HG03520 (cell line): Measurements from ENCODE around the gene GPR34.
"Not testable (repeated sequence)": the region's sequence is repeated elsewhere in the genome, so short reads cannot be mapped to it uniquely, and the experiment has no call there.

Experiments used
- ATAC-seq: cut with Tn5 transposase; IDR thresholded peaks from one replicate; pipeline ENCODE4 v1.9.1; 2021; ENCODE audit warnings: mild to moderate bottlenecking, moderate library complexity; ENCODE audit not compliant: unreplicated experiment

The GPR34 gene, protein sequence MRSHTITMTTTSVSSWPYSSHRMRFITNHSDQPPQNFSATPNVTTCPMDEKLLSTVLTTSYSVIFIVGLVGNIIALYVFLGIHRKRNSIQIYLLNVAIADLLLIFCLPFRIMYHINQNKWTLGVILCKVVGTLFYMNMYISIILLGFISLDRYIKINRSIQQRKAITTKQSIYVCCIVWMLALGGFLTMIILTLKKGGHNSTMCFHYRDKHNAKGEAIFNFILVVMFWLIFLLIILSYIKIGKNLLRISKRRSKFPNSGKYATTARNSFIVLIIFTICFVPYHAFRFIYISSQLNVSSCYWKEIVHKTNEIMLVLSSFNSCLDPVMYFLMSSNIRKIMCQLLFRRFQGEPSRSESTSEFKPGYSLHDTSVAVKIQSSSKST

DNA sequence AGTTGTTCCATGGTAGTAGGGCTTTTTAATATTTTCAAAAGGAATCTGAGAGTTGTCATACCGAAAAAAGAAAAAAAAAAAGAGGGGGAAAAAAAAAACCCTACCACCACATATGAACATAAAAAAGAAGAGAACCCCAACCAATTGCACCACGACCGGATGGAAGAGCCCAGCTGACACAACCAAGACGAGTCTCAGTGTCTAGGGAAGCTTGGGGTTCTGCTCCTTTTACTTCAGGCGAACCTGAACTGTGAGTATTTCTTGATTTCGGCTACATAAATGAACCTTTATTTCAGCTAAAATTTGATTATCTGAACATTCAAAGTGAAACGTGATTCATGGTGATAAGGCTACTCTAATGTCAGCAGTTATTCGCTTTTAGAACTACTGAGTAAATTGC is at the start of gene GPR34:
GPR34 (plus strand) TSS at position 139 of the 400 bp plus-strand sequence. CDS start 6,661 bp downstream, outside the sequence.
- ATAC-seq: no peak

DNA sequence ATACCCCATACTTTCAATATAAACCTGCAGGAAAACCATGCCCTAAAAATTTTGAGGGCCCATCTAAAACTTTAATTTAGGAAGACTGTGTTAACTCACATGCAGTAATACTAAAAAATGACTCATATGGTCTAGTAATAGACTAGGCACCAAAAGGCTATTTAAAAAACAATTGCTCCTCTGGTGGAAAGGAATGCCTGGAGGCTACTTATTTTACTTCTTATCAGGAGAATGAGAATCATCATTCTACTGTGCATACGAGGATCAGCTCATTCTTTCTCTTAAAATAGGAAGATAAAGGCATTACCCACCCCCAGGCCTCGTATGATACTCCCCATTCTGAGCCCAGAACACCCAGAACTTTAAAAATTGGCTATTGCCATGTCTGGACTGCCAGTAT is 42.6 kb upstream of the GPR34 start:
- ATAC-seq: not testable (repeated sequence)

DNA sequence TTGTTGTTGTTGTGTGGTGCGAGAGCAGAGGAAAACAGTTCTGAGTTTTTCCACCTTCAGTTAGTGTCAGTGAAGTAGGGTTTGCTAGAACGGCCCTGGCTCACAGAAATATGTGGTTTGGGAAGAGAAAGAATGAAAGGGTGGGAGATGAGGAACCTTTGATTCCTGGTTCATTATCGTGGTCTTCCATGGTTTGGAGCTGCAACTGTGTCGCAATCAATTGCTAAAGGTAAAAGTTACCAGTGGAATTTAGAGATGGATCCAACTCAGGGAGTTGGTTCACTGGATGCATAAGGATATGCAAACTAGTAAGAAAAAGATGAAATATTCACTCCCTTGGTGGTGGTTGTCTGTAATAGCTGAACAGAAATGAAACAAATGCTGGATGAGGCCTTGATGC is 35.6 kb upstream of the GPR34 start:
- no peak for ATAC-seq

DNA sequence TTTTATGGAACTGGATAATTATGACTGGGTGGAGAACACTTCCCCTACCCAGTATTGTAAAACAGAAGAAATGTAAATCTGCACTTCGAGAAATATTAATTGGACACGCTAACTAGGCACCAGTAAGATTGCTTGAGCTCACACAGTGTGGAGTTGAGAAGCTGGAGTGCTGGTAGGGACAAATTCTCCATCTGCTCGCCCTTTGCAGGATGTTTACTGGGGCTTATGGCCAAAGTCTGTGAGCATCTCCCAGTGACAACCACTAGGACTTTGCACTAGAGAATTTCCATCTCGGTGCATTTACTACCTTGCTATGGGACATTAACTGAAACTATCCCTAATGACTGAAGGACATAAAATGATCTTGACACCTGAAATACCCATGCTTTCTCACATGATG is 33.7 kb upstream of the GPR34 start:
- ATAC-seq: no peak

DNA sequence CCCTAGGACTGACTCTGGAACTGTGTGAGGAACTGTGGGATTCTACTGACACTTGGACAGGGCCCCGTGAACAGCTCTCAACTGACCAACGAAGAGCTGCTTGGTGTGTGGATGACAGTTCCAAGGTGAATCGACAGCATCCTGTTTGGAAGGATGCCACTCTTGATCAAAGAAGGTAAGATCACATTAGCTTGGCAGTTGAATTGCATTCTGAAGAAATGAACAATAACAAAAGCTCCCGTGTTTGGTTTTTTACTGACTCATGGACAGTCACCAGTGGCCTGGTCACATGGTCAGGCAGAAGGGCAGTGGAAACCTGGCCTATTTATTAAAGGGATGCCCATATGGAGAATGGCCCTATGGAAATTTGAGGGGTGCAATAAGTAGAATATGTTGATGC is 33.1 kb upstream of the GPR34 start:
- no peak for ATAC-seq

DNA sequence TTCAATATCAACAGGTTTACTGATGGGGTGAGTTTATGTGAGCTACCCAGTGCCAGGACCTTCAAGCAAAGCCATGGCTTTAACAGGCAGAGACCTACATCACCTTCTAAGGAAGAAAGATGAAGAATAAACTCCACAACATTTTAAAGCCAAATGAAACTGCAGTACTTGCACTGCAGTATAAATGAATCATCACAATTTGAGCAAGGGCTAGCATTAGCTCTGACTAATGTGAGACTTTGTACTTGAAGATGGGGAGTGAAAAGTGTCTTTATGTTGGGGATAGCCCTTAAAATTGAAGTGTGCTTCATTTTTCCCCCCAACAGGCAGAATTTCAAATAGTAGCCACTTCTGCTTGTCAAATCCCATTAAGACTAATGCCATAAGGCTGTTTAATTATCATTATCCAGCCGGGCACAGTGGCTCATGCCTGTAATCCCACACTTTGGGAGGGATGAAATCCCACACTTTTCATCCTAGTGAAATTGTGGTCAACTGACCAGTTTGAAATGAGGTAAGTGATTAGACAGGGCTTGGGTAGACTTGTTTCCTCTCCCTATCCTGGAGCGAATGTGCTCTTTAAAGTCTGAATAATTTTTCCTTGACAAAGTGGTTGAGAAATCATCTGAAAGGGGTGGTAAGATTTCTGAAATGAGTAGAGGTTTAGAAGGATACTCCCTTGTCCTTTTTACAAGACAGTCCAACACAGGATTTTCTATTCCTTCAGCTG is 27.2 kb upstream of the GPR34 start:
- ATAC-seq: no peak

DNA sequence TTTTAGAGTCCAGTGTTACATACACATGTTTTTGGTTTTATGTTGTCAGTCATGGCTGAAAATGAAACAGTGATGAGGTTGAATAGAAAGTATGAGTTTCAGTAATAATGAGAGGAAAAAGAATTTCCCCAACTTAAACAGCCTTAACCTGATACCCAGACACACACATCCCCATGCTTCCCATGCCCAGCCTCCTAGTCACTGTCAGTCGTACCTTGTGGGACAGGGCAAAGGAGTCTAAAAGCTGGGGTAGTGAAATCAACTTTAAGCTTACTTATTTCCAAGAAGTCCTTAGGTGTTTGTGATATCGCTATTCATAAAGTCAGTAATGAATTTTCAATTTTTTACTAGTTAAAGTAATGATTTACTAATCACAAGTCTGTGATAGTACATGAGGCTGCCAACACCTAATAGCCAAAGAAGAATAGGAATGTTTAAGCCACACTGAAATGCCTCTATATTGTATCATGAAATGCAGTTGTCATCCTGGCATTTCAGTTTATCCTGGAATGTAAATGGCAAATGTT is 24.3 kb upstream of the GPR34 start:
- peak; percentile 80 for ATAC-seq

DNA sequence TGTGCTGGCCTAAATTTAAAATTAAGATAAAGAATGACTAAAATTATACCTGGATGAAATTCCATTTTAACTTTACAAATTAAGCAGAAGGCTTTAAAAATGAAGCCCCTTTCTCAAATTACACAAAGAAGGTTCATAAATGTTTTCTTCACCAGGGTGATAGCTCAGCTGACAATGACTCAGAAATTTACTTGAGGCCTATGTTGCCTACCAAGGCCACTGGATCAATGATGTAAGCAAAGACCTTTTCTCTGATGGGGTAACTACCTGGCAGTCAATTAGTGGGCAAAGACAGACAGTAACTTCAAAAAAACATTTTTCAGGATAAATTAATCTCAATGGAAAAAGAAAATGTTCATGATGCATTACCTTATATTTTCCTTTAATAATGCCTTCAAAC is 23.9 kb upstream of the GPR34 start:
- ATAC-seq: no peak

DNA sequence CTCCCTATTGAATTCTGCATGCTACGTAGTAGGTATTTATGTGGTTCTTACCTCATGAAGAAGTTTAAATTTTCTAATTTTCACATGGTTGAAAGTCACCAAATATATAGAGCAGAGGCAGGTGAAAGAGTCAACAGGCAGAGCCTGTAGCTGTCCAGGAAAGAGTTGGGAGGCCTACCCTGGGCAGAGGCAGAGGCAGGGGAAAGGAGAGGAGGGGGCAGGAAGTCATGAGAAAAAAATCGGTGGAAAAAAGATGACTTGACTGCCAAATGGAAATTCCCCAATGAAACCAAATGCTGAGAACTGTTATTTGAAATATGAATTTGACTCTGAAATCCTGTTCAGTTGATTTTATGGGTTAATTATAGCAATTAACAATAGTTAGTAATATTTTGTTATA is 23.1 kb upstream of the GPR34 start:
- ATAC-seq: no peak

DNA sequence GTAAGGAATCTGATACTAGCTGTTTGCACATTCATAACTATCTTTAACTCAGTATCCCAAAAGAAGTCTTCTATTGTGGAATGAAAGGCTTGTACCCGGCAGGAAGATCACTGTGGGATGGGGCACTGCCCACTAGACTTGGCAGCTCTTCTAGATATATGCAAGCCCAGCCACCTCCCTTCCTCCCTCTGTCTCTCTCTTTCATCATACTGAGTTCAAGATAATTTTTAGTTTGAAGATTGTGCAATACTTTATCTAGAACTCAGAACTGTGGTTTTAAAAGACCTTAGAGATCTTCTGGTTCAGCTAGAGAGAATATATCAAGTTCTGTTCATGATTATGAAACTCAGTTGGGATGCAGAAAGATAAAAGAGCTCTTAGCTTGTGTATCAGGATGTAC is 22.5 kb upstream of the GPR34 start:
- ATAC-seq: no peak

DNA sequence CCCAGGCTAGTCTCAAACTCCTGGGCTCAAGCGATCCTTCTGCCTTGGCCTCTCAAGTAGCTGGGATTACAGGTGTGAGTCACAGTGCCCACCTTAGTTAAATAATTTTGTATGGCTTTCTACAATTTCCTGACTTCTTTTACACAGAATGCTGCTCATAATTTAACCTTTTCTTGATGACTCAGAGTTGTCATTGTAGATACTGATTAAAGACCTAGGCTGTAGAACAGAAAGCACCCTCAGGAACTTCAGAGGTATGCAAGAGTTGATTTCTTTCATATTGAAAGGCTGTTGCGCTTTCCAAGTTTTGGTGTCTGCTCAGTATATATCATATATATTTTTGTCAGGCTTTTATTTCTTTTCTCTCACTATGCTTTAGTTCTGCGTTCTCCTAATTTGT is 21.1 kb upstream of the GPR34 start:
- ATAC-seq: no peak

DNA sequence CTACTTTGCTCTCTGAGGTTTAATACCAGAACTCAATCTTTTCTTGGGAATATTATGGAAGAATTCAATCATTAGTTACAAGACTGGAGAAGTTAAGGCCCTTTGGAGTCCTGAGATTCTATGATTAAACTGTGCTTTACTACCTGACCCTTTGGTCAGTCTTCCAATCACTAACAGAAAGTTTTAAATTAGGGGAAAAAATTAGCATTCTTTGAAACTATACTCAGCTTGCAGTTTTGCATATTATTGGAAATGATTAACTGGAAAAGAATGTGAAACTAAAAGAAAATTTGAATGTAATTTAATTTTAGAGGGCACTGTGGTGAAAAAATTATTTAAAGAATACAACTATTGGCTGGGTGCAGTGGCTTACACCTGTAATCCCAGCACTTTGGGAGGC is 18.7 kb upstream of the GPR34 start:
- no peak for ATAC-seq

DNA sequence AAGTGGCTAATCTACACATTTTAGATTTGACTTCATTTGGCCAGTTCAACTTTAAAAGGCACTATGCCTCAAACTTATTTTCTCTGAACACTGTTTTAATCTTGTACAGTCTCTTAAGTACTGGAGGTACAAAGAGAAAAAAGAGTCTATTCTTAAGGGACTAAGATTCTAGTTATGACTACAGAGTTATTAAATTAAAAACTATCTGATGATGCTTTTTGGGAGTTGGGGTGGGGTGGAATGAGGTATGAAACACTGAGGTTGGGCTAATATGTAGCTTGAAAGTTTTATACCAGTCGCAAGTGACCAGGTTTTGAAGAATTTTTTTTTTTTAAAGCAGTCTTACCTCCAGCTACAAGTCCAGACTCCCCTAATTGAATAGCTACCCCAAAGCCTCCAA is 17.7 kb upstream of the GPR34 start:
- no peak for ATAC-seq

DNA sequence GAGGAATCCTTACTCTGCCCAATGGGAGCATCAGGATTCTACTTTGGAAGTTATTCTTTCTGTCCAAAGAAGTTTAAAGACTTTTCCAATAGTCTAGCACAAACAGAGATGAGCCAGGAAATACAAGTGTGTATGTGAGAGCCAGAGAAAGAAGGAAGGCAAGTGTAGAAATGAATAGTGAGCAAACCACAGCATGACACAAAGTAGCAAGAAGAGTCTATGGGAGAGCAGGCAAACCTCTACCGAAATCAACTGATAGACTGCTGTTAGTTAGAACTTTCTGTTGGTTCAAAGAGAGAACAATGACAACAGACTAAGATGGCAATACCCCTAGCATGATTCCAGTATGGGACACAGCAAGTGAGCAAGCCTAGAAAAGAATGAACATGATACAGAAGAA is 16.1 kb upstream of the GPR34 start:
- ATAC-seq: no peak

DNA sequence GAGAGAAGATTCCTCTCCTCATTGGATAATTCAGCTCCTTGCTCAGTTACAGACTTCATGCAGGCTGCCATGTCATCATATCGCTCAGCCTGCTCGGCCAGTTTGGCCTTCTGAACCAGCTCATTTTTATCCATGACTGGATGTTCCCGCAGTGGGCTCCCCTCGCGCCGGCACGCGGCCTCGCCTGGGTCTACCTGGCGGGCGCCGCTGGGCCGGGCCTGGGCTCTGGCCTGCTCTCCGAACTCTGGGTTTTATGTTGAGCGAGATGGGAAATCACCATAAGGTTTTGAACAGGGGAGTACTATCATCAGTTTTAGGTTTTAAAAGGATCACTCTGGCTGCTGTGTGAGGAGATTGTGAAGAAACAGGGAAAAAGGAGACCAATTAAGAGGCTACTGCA is 12.4 kb upstream of the GPR34 start:
- ATAC-seq: not testable (repeated sequence)

DNA sequence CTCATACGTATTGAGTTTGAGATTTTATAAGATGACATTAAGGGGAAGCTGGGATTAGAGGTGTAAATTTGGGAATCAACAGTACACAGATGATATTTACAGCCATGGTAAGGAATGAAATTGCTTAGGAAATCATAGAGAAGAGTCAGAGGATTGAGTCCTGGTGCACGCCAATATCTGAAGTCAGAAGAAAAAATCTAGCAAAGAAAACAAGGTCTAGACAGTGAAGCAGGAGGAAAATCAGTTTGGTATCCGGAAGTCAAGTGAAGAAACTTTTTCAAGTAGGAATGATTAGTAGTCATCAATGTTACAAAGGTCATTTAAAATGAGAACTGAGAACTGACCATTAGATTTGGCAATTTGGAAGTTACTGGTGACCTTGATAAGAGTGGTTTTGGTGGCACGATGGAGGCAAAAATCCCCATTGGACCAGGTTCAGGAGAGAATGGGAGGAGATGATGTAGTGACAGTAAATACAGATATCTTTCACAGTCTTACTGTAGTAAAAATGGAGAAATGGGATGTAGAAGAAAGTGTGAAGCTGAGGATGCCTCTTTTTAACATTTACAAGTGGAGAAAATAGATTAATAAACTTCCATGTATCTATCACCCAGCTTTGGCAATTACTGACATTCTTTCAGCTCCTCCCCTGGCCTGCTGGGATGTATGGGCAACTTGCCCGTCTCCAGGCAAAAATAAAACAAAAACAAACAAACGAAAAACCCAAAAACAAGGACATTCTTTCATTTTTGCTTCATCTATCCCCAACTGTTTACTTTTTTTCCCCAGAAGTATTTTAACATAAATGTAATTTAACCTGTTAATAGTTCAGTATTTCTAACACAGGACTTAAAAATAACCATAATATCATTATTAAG is 11.4 kb upstream of the GPR34 start:
- ATAC-seq: no peak

DNA sequence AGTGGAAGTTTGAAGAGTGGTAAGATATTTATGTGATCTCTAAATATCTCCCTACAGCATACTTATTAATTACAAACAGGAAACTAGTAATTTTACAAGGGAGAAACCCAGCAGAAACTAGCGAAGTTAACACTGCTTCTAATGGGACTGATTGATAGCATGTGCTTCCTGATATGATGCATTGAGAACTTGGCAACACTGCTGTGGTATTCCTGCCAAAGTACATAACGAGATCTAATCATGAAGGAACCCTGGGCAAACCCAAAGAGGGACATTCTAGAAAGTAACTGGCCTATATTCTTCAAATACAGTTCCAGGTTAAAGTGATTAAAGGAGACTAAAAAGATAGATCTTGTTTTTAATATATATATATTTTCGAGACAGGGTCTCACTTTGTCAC is 4.6 kb upstream of the GPR34 start:
- ATAC-seq: no peak

DNA sequence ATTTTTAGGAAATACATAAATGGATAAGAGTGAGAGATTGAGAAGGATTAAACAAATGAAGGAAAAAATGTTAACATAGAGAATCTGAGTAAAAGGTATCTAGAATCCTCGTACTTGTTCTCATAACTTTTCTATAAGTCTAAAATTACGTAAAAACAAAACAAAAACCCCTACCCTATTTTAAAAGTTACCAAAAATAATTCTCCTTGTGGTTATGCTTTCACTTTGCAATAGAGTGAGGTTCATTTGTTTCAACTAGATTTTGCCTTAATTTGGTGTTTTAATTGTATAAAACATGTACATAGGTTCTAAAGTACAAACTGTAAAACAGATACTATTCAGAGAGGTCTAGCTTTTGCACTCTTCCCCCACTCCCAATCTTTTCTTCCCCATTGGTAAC is 3.8 kb upstream of the GPR34 start:
- no peak for ATAC-seq

DNA sequence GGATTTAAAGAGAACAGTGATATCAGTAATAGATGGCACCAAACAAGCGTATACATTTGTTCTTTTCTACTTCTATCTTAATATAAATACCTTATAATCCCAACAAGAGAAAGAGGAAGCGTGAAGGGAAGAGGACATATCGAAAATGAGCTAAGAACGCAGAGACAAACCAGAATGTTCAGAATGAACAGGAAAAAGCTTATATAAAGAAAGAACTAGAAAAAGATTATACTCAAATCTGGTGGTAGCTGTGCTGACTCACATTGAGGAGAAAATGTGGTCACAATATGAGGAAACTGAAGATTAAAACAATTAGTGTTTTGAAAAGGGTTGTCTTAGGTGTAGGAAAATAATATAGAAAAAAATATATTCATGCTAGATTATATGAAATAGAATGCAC is 2.0 kb upstream of the GPR34 start:
- no peak for ATAC-seq

DNA sequence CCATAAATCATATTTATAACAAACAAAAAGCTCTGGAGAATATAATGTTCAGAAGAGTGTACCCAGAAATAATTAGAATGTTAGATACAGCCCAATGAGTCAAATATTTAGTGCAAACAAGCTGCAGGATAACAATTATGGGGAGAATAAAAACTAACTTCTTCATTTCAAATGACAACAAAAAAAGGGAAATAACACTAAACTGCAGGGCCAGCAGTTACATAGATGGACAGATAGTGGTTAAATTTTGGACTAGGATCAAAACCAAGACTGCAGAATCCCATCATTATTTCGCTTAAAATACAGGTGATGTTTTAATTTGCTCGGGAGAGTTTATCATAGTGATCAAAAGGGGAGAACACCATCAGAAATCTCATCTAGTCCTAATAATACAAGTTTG is 617 bp upstream of the GPR34 start:
- no peak for ATAC-seq

DNA sequence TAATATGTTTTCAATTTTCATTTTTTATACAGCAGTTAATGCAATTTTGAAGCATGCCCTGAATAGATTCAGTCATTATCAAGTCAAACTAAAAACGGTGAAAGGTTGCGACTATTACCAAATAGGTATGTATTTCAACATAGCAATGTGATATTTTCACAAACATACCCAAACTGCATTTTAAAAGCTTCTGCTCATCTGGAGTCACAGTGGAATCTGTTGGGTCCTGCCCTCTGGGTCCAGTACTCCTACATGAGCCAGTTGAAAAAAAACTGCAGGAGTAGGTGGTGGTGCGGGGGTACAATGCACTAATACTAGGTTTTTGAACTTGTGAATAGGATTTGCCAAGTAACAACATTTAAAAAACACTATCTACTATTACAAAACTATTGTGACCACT is 938 bp downstream of the GPR34 start:
- ATAC-seq: no peak
